Mesothelial cell of epicardium (in vitro differentiated cells): Measurements from ENCODE around the gene DNM3. TPM values are rescaled to one million over a fixed set of nuclear protein-coding genes. Genes with fewer than 3 reads are reported as not detected.

ENCODE experiments used
- DNase-seq, 2 experiments: peaks; one replicate each; pipeline ENCODE4 v3.0.0; 2021; ENCODE audit warnings: low spot score in 2 of 2; ENCODE audit not compliant: unreplicated experiment in 2 of 2
- H3K27ac Mint-ChIP-seq: 2 replicates; pipeline ENCODE4 v1.8.0; 2021; ENCODE audit warnings: mixed read lengths
- H3K27me3 Mint-ChIP-seq: 2 replicates; pipeline ENCODE4 v1.8.0; 2021; ENCODE audit warnings: low read depth, mixed read lengths
- H3K36me3 Mint-ChIP-seq: 2 replicates; pipeline ENCODE4 v1.8.0; 2021; ENCODE audit warnings: mixed read lengths
- H3K4me1 Mint-ChIP-seq: 2 replicates; pipeline ENCODE4 v1.8.0; 2021; ENCODE audit warnings: mixed read lengths
- H3K4me3 Mint-ChIP-seq: 2 replicates; pipeline ENCODE4 v1.8.0; 2021; ENCODE audit warnings: mild to moderate bottlenecking, moderate library complexity, mixed read lengths
- H3K9me3 Mint-ChIP-seq: 2 replicates; pipeline ENCODE4 v1.8.0; 2021; ENCODE audit warnings: mixed read lengths
- total RNA-seq: library from RNA; stranded (reverse); gene quantifications from 3 replicates; pipeline ENCODE4 v1.2.1, GENCODE V29; 2021
- TF ChIP-seq, protein P1 (sequence below): fragments of 200-600 bp; sonication (generic); IDR thresholded peaks from one replicate; pipeline ENCODE4 v1.5.0; 2021; ENCODE audit warnings: antibody characterized with exemption; ENCODE audit not compliant: unreplicated experiment

The DNM3 gene
- total RNA-seq, 1 donor from 2014 or later: 5.0 TPM

- TF ChIP-seq, protein P1, sequence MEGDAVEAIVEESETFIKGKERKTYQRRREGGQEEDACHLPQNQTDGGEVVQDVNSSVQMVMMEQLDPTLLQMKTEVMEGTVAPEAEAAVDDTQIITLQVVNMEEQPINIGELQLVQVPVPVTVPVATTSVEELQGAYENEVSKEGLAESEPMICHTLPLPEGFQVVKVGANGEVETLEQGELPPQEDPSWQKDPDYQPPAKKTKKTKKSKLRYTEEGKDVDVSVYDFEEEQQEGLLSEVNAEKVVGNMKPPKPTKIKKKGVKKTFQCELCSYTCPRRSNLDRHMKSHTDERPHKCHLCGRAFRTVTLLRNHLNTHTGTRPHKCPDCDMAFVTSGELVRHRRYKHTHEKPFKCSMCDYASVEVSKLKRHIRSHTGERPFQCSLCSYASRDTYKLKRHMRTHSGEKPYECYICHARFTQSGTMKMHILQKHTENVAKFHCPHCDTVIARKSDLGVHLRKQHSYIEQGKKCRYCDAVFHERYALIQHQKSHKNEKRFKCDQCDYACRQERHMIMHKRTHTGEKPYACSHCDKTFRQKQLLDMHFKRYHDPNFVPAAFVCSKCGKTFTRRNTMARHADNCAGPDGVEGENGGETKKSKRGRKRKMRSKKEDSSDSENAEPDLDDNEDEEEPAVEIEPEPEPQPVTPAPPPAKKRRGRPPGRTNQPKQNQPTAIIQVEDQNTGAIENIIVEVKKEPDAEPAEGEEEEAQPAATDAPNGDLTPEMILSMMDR: no peak
- no peaks in the 10 kb centered on the region for H3K9me3 Mint-ChIP-seq
- H3K27me3 Mint-ChIP-seq: no peaks in the 10 kb centered on the region
- no peaks in the 10 kb centered on the region for H3K36me3 Mint-ChIP-seq
- peak overlapping the region; percentile 95 for H3K27ac Mint-ChIP-seq
- peaks cover 81% of the 10 kb centered on the region for H3K4me1 Mint-ChIP-seq
- H3K4me3 Mint-ChIP-seq: peak overlapping the region; percentile 30
- no peak for DNase-seq
Observed at GRCh38 chr1:172180501-172181285, 339.4 kb downstream of the DNM3 start.

DNA sequence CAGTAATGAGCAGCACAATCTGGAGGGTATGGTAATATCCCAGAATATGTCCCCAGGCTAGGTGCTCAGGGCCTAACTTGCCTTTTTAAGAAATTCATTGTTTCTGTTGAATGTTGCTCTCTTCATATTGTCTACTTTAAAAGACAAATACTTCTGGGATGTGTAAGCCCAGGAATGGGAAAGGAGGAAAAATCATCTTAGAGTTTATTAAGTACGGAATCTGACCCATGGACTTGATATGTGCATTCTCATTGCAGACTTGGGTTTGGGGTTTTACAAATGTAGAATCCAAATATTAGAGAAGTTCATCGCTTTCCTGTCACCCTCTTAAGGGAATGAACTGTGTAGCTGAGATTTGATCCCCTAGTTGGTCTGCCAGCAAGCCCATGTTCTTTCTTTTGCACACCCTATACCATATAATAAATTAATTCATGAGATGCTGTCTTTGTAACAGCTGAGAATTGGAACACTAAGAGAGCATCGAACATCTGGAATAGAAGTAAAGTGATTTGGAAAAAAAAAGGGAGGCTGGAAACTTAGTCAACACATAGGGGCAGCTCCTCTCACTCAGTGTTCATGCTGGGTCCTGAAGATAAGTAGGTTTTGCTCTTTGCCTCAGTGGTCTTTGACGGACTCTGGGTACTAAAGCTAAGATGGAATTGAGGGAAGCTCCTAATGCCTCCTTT is 343.4 kb downstream of the DNM3 start:
- TF ChIP-seq, protein P1: no peak
- Mint-ChIP-seq H3K4me3 (no peak overlapping the region), H3K27ac (peak overlapping the region; percentile 73), H3K4me1 (peaks cover 56% of the 10 kb centered on the region), H3K36me3 (peaks cover 4% of the 10 kb centered on the region), H3K9me3 (peaks cover 7% of the 10 kb centered on the region), H3K27me3 (no peaks in the 10 kb centered on the region)
- DNase-seq: no peak

GRCh38 chr1:172185211-172185610 is 343.9 kb downstream of the DNM3 start:
- H3K4me1 Mint-ChIP-seq: peaks cover 50% of the 10 kb centered on the region
- H3K27ac Mint-ChIP-seq: peak overlapping the region; percentile 73
- DNase-seq: no peak
- no peak overlapping the region for H3K4me3 Mint-ChIP-seq
- peaks cover 4% of the 10 kb centered on the region for H3K36me3 Mint-ChIP-seq
- H3K27me3 Mint-ChIP-seq: no peaks in the 10 kb centered on the region
- TF ChIP-seq, protein P1: no peak
- peaks cover 8% of the 10 kb centered on the region for H3K9me3 Mint-ChIP-seq

DNA sequence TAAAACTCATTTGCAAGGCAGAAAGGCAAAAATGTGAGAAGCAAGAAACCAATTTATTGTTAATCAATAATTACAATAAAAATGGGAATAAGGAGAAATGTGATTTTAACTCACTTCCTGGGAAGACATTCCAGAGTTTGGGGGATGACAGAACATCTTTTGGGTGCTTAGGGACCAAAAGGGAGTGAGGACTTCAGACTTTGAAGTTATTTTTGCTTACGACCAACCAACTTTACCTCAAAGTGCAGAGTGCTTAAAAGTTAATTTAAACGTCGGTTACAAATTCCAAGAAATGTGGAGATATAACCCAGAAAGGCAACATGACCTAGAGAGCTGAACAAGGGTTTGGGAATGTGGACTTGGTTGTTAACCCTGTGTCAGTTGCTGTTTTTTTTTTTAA is 344.7 kb downstream of the DNM3 start:
- Mint-ChIP-seq H3K4me1 (peaks cover 42% of the 10 kb centered on the region), H3K27ac (peak overlapping the region; percentile 73), H3K36me3 (peaks cover 4% of the 10 kb centered on the region), H3K4me3 (no peak overlapping the region), H3K27me3 (no peaks in the 10 kb centered on the region), H3K9me3 (peaks cover 8% of the 10 kb centered on the region)
- TF ChIP-seq, protein P1: no peak
- no peak for DNase-seq

- Mint-ChIP-seq H3K4me1 (peaks cover 10% of the 10 kb centered on the region), H3K36me3 (peaks cover 31% of the 10 kb centered on the region), H3K4me3 (no peak overlapping the region), H3K27ac (no peak overlapping the region), H3K9me3 (peaks cover 50% of the 10 kb centered on the region), H3K27me3 (no peaks in the 10 kb centered on the region)
- TF ChIP-seq, protein P1: no peak
- DNase-seq: no peak
Observed at GRCh38 chr1:172201572-172201971, 360.3 kb downstream of the DNM3 start.
